HG03280 (cell line): ENCODE data around the gene FUT9.

ENCODE experiments used
- ATAC-seq: cut with Tn5 transposase; IDR thresholded peaks from one replicate; pipeline ENCODE4 v1.9.1; 2021; ENCODE audit warnings: mild to moderate bottlenecking, moderate library complexity; ENCODE audit not compliant: unreplicated experiment

The FUT9 gene

GRCh38 chr6:96164802-96165201, 149.0 kb downstream of the FUT9 start:
- ATAC-seq: no peak

DNA sequence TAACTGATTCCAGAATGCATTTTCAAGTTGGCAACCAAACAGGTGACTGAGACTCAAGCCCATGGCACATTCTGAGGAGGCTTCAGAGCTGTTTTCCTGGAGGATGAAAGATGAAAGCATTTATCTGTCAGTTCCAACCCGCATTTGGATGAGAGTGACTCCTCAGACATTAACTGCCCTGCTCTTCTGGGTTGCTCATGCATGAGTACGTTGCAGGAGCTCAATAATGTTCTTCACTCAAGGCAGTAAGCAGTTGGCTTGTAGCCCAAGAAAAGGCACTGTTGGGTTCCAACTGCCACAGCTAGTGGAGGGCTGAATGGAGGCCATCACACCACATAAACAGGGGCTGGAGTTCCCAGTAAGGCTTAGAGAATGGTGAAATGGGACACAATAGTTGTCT, 155.3 kb downstream of the FUT9 start:
- ATAC-seq: no peak

- no peak for ATAC-seq
Measured at GRCh38 chr6:96184798-96185197, 169.0 kb downstream of the FUT9 start.

DNA sequence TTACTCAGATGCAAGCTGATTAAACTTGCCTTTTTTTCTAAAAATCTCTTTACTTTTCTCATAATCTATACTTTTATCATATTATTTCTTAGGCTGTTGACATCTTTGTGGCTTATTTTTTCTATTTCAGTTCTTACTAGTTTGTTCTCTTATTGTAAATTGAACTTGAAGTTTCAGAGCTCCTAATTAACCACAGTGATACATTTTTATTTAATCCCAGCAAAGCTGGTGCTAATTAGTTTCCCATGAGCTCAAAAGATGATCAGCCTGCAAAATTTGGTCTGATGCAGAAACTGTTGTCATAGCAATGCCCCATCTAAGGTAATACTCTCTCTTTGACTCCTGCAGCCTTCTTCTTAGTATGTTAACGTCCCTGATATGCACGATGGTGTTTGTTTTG, 170.3 kb downstream of the FUT9 start:
- no peak for ATAC-seq

DNA sequence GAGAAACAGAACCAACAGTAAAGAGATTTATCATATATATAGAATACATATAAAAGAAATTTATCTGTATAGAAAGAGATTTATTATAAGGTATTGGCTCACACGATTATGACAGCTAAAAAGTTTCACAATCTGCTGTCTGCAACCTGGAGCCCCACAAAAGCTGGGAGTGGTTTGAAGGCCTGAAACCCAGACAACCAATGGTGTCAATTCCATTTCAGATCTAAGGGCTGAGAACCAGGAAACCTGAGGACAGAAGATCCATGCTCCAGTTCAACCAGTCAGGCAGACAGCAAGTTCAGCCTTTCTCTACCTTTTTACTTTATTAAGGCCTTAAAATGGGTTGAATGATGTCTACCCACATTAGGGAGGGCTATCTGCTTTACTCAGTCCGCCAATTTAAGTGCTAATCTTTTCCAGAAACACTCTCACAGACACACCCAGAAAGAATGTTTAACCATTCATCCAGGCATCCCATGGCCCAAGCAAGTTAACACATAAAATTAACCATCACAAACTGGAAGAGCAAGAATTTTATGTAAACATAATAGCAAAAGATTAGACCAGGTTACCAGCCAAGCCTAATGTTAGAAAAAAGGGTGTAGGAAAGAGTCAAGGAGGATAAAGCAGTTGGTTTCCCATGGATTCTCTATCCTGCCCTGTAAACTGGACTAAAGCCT, 170.9 kb downstream of the FUT9 start:
- no peak for ATAC-seq

DNA sequence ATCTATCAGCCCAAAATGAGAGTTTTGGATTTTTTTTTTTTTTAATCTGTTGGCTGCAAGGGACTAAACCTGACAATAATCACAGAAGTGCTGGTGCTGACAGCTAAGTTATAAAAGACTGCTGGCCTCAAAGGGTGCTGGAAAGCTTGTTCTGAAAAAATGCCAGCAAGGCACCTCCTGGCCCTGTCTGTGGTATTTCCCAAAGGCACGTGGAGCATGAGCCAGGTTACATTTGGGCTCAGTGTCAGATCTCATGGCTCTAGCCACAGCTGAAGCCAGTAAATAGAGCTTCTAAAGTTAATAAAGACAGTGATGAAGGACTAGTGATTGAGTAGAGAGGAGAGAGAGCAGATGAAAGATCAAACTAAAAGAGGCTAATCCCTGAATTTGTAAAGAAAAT, 178.9 kb downstream of the FUT9 start:
- ATAC-seq: no peak

GRCh38 chr6:96195272-96195671, 179.5 kb downstream of the FUT9 start:
- ATAC-seq: no peak

- no peak for ATAC-seq
Measured at GRCh38 chr6:96196633-96197032, 180.9 kb downstream of the FUT9 start.

- no peak for ATAC-seq
Measured at GRCh38 chr6:96197241-96197640, 181.5 kb downstream of the FUT9 start.

DNA sequence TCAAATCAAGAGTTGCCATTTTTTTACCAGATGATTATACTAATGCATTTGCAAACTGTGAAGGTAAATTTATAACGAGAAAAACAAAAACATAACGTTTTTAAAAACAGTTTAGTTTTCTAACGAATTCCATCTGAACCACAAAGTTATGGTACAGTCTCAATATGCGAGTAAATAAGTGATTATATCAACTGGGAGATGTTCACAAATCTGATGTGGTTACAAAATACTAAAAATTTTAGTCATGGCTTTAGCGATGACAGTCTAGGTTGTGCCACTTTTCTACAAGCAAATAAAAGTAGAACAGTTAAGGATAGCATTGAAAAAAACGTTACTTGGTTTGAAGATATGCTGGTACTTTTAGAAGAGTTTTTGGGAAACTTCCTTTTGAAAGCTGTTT, 186.8 kb downstream of the FUT9 start:
- ATAC-seq: no peak

GRCh38 chr6:96211341-96211740, 195.6 kb downstream of the FUT9 start:
- no peak for ATAC-seq

DNA sequence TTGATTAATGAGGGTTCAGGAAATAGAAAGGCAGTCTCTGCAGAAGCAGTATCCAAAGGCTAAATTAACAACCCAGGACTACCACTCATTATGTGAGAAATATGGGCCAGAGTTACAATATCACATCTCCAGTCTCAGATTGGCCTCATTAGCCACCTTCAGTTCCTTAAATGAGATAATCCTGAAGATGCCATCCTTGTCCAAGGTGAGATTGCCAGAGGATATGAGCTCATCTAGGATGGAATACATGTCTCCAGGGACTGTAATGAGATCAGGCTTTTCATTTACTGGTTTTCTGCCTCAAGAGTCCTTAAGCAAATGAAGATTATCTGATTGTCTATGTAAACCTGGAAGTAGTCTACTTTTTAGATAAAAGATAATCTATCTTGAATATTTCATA, 196.3 kb downstream of the FUT9 start:
- no peak for ATAC-seq

- ATAC-seq: no peak
Measured at GRCh38 chr6:96213784-96214183, 198.0 kb downstream of the FUT9 start.

DNA sequence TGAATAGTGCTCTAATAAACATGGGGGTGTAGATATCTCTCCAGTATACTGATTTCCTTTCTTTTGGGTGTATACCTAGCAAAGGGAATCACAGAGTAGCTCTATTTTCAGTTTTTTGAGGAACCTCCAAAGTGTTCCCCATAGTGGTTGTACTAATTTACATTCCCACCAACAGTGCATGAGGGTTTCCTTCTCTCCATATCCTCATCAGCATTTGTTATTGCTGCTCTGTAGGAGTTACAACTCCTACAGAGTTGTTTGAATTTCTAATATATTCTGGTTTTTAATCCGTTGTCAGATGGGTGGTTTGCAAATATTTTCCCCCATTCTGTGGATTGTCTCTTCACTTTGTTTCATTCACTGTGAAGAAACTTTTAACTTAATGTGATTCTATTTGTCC, 207.9 kb downstream of the FUT9 start:
- no peak for ATAC-seq

DNA sequence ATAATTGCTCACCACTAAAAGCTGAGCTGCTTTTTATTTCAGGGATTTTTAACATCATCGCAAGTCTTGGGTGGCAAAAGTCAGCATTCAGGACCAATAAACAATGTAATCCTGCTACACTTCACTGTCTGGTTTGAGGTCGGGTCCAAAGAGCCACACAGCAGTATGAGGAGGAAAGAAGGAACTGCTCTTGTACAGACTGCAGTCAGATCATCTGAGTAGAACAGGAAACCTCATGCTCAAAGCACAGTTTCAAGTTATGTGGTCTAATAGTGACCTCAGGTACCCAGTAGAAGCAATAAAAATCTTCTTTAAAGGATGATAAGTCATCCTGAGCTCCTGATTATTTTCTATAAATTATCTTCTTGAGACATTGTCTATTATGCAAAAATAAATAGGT, 211.4 kb downstream of the FUT9 start:
- no peak for ATAC-seq

GRCh38 chr6:96234444-96234843, 218.7 kb downstream of the FUT9 start:
- no peak for ATAC-seq

DNA sequence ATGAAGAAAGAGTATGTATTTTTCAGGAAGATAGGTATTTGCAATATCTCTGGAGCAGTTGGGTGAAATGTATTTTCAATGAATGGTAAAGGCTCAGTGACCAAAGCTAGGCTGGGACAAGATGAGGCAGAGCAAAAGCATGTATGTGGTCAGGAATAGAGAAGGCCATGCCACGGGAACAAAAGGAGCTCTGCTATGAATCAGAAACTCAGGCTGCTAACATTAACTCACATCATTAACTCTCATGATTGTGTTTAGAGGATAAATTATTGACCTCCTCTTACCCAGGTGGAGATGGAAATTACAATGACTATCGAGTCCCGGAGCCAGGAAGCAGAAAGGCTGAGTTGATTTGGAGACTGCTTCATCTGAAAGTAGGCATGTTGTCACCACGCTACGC, 220.2 kb downstream of the FUT9 start:
- ATAC-seq: no peak

DNA sequence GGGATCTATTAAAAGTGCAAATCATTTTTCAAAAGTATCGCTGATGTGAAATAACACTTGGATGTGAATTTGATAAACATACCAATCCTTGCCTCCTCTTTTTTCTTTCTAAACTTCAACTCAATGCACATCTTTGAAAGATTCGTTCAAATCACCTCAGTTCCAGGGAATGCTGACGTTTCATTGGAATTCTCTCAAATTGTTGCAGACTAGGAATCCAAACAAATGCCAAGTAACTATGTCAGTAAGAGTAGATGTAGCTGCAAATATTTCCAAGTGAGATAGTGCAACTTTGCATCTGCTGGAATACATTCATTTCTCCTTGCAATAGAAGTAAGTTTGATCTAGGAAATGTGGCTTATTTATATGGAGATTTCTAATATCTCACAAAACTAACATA, 220.7 kb downstream of the FUT9 start:
- ATAC-seq: no peak

- no peak for ATAC-seq
Measured at GRCh38 chr6:96237638-96238347, 222.0 kb downstream of the FUT9 start.

GRCh38 chr6:96246563-96246962, 230.8 kb downstream of the FUT9 start:
- no peak for ATAC-seq

DNA sequence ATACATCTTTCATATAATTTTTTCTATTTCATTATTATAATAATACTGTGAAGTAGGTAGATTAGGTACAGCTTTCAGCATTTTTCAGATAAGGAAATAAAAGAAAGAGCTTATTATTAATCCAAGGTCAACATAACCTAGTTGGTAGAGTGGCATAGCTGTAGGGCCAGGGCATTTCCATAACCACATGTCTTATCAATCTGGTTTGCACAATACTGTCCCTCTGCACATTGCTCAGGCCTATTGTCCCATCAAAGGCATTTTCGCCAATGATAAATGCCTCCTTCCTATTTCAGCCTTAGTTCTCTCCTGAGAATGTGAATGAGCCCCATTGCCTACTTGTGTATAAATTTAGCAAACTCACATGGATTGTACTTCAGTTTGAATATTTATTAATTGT, 234.0 kb downstream of the FUT9 start:
- no peak for ATAC-seq

DNA sequence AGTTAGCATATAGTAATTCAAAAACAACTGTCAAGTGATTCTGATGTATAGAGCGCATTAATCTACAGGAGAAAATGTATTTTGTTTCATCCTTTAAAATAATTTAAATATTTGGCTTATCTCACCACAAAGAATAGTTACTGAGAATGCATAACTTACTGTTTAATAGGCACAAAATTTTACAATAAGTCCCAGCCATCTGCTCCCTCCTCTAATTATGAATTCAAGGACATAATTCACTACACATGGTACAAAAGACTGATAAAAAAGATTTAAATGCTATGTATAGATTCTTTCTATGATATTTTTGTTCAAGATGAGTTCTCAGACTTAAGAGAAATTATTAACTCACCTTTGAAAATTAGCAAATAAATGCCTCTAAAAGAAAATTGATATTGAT, 242.0 kb downstream of the FUT9 start:
- no peak for ATAC-seq
